Measurements from ENCODE around the gene NIFK.
"Not testable (repeated sequence)": the region's sequence is repeated elsewhere in the genome, so short reads cannot be mapped to it uniquely, and the experiment has no call there.

The NIFK gene

DNA sequence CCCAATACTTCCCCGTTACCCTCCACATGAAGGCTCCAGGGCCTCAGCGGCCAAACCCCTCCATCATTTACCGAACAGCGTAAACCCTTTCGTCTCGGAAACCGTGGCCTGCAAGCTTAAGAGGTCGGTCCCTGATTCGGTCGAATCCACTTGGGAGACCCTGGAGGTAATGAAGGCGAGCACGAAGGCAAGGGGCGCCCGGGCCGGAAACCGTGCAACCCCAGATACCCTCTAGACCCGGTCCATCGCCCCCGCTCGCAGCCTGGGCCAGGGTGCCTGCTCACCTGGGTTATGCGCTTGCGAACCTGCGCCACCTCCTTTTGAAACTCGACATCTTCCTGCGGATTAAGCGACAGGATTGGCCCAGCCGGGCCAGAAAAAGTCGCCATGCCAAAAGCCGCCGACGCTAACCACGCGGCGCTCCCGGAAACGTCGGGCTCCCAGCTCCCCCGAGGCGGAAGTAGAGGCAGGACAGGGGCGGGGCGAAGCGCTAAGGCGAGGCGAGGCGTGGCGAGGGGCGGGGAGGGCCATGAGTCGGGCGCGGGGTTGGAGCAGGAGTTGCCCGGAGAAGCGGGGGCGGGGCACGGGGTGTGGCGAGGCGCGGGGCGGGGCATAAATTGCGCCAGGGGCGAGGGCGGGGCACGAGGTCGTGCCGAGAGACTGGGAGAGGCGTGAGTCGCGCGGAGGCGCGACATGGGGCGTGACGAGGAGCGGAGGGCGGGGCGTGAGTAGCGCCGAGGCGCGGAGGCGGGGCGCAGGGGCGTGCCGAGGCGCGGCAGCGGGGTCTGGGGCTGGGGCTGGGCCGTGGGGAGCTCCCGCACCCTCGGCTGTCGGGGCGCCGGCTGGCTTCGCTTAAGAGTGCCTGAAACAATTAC lies at the start of gene NIFK:
NIFK (minus strand) TSS at position 414 of the 875 bp plus-strand sequence; CDS start at position 389, 25 bp downstream.
- DNase-seq: peak; percentile 97

DNA sequence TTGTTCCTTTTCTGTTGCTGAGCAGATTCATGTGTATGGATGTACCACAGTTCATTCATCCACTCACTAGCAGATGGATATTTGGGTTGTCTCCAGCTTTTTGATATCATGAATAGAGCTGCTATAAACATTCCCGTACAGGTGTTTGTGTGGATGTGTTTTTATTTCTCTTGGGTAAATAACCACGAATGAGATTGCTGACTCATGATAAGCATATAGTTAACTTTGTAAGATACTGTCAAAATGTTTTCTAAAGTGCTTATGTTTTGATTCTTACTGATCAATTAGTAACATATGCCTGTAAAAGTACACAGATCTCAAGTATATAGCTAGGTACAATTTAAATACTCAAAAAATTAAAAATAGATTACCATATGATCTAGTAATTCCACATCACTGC lies 46.5 kb upstream of the NIFK start:
- DNase-seq: no peak

GRCh38 chr2:121778741-121779487 lies 42.2 kb upstream of the NIFK start:
- no peak for DNase-seq

- peak; percentile 48 for DNase-seq
These were observed 41.0 kb upstream of the NIFK start for GRCh38 chr2:121777699-121778058.

DNA sequence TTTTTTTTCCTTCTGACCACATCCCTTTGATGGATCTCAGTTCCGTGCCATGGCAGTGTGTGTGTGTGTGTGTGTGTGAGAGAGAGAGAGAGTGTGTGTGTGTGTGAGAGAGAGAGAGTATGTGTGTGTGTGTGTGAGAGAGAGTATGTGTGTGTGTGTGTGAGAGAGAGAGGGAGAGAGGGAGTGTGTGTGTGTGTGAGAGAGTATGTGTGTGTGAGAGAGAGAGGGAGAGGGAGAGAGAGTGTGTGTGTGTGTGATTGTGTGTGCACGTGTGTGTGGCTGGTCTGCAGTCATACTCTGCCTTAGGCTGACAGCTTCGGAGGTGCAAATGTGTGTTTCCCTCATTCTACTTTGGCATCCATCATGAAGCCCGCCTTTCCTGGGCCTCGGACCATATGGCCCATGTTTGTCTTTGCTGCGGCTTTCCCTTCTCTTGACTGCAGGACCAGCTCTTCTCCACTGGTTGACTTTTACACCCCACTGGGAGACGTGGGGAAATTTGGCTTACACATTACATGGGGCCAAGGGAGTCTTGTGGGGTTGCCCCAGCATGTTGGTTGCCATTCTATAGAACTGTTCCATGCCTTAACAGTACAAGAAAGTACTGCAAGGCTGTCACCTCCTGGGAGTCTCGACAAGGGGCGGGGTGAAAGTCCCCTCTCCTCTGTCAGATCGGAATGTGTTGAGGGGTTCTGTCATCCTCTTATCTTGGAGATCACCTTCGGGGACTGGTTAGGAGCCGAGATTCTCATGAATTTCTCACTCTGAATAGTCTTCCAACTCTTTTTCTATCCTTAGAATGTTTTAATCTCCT lies 40.4 kb upstream of the NIFK start:
- no peak for DNase-seq

GRCh38 chr2:121776361-121776760 lies 39.7 kb upstream of the NIFK start:
- no peak for DNase-seq

DNA sequence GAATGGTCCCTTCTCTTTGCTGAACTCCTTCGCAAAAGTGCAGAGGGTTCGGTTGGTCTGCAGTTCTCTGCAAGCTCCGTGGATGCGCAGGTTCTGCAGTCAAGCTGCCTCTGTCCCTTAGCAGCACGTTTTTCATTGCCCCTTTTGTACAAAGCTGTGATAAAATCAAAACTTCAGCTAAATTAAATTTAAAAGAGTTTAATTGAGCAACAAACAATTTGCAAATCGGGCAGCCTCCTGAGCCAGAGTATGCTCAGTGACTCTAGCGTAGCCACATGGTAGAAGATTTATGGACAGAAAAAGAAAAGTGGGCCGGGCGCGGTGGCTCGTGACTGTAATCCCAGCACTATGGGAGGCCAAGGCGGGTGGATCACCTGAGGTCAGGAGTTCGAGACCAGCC lies 37.6 kb upstream of the NIFK start:
- no peak for DNase-seq

DNA sequence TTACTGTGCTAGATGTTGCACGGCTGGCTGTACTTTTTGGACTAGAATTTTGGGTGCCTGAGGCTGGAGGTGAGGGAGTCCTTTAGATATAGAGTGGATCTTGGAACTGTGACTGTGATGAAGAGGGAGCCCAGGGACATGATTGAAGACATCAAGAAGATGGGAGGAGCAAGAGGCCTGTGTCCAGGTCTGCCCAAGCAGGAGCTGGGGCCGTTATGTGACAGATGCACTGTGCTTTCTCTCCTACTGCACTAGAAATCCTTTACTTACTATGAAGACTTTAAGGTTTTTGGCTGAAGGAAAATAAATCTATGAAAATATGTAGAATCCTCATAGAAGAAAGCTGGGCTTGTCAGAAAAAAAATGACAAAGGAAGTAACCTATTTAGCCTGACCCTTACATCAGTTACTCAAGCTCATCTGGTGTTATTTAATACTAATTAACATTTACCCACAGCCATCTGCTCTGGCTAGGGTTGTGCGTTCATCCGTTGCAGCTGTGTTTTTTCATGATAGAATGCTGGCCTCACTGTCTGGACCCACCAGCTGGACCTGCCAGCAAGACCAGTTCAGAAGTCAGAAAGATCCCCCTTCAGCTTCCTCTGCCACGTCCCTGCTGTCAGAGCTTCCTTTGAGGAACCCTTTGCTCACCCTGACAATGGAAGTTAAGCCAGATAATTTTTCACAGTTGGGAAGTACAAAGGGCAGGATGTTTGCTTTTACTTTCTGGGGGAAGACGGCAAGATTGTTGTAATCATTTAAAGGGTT lies 35.5 kb upstream of the NIFK start:
- DNase-seq: no peak

DNA sequence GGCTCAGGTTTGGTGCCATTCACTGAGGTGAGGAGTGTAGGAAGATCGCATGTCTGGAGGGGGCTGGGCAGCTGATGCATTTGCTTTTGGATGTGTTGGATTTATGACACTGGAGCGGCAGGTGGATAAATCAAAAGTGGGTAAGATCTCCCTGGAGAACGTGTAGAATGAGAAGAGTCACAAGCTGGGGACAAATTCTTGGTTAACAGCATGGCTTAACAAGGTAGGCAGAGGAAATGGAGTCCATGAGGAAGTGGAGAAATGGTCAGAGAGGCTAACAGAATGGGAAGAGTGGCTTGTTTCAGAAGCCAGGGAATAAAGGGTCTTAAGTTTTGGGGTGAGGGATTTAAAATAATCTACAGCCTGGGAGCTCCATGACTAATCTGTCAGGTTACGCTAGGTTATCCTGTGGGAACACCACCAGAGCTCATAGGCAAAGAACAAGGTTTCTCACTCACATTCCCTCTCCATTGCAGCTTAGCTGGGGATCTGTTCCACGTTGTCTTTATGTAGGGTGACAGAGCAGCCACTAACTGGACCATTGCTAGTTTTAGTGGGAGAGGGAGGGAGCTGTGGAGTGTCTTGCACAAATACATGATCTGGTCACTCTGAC lies 31.6 kb upstream of the NIFK start:
- DNase-seq: no peak

GRCh38 chr2:121766624-121767023 lies 29.9 kb upstream of the NIFK start:
- DNase-seq: no peak

DNA sequence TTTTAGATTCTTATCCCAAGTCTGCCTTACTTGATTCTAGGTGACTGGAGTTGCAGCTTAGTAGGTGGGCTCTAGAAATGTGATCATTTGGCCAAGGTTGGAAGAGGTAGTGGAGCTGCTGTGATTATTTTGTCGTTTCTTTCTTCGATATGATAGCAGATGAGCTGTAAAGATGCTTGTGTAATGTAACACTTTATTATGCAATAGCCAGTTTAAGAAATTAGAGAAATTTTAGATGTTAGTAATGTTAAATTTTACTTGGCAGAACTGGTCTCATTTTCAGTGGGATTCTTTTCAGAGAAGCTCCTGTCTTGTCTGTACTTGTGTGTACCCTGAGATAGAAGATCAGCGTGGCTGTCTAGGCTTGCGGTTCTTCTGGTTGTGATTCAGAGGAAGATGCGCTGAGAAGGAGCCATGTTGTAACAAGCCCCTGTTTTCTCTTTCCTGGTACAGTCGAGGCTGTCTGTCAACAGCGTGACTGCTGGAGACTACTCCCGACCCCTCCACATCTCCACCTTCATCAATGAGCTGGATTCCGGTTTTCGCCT lies 28.1 kb upstream of the NIFK start:
- DNase-seq: no peak

DNA sequence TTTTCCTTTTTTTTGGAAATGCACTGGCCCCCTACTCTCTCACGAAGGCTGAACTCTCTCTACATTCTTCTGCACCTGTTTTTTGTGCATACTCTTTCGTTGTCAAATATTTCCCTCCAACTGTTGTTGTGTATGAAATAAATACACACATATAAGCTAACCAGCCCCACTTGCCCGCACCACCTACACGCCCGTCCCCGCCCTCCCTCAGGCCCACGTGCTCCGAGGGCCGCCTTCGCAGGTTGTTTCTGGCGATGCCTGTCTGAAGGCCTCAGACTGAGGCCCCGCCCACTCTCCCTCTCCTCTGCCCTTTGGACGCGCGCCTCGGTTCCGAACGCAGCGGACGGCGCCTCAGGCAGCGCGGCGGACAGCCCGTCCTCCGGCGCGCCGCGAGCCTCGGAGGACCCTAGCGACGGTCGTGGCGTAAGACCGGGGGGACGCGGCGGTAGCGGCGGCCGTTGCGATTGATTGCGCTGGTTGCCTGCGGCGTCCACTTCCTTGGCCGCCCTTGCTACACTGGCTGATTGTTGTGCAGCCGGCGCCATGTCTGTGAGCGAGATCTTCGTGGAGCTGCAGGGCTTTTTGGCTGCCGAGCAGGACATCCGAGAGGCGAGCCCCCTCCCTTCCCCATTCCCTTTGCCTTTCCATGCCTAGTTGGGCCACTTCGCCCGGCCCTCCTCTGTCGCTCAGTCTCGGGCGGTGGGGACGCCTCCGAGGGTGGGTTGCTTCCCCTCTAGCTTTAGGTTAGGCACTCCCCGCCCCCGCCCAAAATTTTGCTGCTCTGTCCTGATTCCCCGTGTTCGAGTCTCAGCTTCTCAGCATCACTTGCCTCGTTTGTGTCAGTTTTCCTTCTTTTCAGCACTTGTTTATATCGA lies 18.8 kb upstream of the NIFK start, which contains the start of gene TSN:
TSN (plus strand) TSS at position 415 of the 875 bp plus-strand sequence; CDS start at position 544, 129 bp downstream.
- peak; percentile 96 for DNase-seq

- DNase-seq: no peak
These were observed 18.2 kb upstream of the NIFK start for GRCh38 chr2:121754851-121755236.

DNA sequence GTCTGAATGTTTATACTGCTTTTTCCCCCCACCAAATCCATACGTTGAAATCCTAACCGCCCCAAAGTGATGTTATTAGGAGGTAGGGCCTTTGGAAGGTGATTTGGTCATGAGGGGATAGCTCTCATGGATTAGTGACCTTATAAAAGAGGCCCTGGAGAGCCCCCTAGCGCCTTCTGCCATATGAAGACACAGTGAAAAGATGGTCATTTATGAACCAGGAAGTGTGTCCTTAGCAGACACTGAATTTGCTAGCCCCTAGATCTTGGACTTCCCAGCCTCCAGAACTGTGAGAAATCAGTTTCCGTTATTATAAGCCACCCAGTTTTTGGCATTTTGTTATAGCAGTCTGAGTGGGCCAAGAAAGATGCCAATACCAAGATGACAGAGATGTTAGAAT lies 11.5 kb upstream of the NIFK start:
- DNase-seq: peak; percentile 35

DNA sequence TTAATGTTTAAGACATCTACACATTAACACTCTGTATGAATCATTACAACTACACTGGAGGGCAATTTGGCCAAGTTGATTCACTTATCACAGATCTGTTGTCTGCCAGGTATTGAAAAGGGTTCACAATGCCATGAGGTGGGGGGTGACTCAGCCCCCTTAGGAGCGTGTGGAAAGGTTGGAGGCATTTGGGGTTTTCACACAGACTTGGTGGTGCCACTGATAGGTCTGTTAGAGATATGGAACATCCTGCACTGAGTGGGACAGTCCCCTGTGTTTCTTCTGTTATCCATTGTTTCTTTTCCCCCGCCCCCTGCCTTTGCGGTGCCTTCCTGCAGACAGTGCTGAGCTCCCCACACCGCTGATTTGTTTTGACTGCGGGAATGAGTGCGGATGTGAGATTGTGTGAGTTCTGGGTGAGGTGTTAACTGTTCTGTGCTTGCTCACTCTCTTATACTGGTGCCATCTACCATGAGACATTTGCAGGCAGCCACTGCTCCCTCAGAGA lies 9.4 kb upstream of the NIFK start:
- no peak for DNase-seq

- no peak for DNase-seq
These were observed 4.8 kb upstream of the NIFK start for GRCh38 chr2:121741450-121741849.

GRCh38 chr2:121740973-121741372 lies 4.3 kb upstream of the NIFK start:
- DNase-seq: no peak

- no peak for DNase-seq
These were observed 574 bp downstream of the NIFK start for GRCh38 chr2:121736140-121736461.

- no peak for DNase-seq
These were observed 1.1 kb downstream of the NIFK start for GRCh38 chr2:121735518-121736074.

DNA sequence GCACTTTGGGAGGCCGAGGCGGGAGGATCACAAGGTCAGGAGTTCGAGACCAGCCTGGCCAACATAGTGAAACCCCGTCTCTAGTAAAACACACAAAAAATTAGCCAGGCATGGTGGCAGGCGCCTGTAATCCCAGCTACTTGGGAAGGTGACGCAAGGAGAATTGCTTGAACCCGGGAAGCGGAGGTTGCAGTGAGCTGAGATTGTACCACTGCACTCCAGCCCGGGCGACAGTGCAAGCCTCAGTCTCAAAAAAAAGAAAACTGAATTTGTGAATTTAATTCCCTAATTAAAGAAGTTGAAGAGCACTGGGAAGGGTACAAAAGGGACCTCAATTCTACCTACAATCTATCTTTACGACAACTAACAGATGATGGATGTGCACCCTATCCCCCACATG lies 2.1 kb downstream of the NIFK start:
- DNase-seq: not testable (repeated sequence)

Data from fibroblast of skin of right quadriceps (primary cell).